RWPE1 (cell line): ENCODE results near the gene CAPN11.
A peak's percentile ranks its signal among the peaks of the same experiment; 100 is the strongest.

Source experiments
- CTCF ChIA-PET: fragments of 350-600 bp; sonication (Branson Sonifier 250); formaldehyde crosslinking; extraction: SDS; loops from one replicate; lab custom pipeline; 2021; lab: Yijun Ruan, JAX
- POLR2A ChIA-PET: fragments of 400-600 bp; formaldehyde crosslinking; extraction: SDS; loops from one replicate; lab custom pipeline; 2020; ENCODE audit warnings: antibody characterized with exemption; ENCODE audit not compliant: low non-redundant PET; lab: Yijun Ruan, JAX
- DNase-seq: peaks from one replicate; pipeline ENCODE4 v3.0.0; 2012; ENCODE audit warnings: low spot score
- H3K27ac ChIP-seq: fragments of 450-650 bp; 2 replicates; pipeline ENCODE4 v1.5.1; 2017
- CTCF ChIP-seq: fragments of 450-650 bp; conservative IDR thresholded peaks from 2 replicates; pipeline ENCODE4 v1.5.1; 2017; ENCODE audit warnings: low read depth, mild to moderate bottlenecking

Gene CAPN11

GRCh38 chr6:44232676-44233566, 74.3 kb downstream of the CAPN11 start:
- TF ChIP-seq CTCF = no peak
- no peak for DNase-seq
- H3K27ac ChIP-seq = peak overlapping the region; percentile 90
- ChIA-PET CTCF (interaction anchor here (0.8 to 1.9 kb wide), 2 partner anchors 9 to 11 kb away, joined by 4 to 11 read pairs; partner anchors contain the start of gene SLC29A1), POLR2A (no interaction called here)

- DNase-seq = no peak
- peak overlapping the region; percentile 90 for H3K27ac ChIP-seq
- no peak for TF ChIP-seq CTCF
- ChIA-PET CTCF (interaction anchor here (0.7 to 1.9 kb wide), 4 partner anchors 10 to 137 kb away, joined by 3 to 11 read pairs (median 4); partner anchors contain the start of gene SLC29A1), POLR2A (no interaction called here)
These were observed 75.0 kb downstream of the CAPN11 start for GRCh38 chr6:44233567-44234100.
